Dermis blood vessel endothelial cell (primary cell): Measurements from ENCODE around the gene SLC5A2. TPM values are rescaled to one million over a fixed set of nuclear protein-coding genes. Genes with fewer than 3 reads are reported as not detected.
A peak's percentile ranks its signal among the peaks of the same experiment; 100 is the strongest.
"Not testable (repeated sequence)": the region's sequence is repeated elsewhere in the genome, so short reads cannot be mapped to it uniquely, and the experiment has no call there.

Source experiments
- DNase-seq: peaks from one replicate; pipeline ENCODE4 v3.0.0; 2010
- total RNA-seq: library from RNA; depleted of rRNA; stranded (reverse); fragments of >200 nt; gene quantifications from 2 replicates; pipeline ENCODE4 v1.2.3, GENCODE V29; 2014

The SLC5A2 gene
- total RNA-seq = not detected in 2 replicates

DNA sequence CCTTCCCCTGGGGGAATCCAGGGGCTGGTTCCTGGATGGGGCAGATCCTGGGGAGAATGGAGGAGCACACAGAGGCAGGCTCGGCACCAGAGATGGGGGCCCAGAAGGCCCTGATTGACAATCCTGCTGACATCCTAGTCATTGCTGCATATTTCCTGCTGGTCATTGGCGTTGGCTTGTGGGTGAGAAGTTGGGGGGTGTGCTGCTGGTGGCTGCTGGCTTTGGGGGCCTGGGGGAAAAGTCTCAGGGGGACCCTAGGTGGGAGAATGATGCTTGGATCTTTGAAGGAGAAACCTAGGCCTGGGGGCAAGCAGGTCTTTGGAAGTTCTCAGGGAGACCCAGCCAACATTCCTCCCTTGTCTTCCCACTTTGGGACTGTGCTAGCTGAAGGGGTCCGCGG lies at the start of gene SLC5A2:
SLC5A2 (plus strand) TSS at position 43 of the 400 bp plus-strand sequence; CDS start at position 57, 14 bp downstream.
- no peak for DNase-seq

GRCh38 chr16:31435341-31436220 lies 47.3 kb upstream of the SLC5A2 start:
- DNase-seq = no peak

- no peak for DNase-seq
Measured at GRCh38 chr16:31436221-31437045, 46.5 kb upstream of the SLC5A2 start.

DNA sequence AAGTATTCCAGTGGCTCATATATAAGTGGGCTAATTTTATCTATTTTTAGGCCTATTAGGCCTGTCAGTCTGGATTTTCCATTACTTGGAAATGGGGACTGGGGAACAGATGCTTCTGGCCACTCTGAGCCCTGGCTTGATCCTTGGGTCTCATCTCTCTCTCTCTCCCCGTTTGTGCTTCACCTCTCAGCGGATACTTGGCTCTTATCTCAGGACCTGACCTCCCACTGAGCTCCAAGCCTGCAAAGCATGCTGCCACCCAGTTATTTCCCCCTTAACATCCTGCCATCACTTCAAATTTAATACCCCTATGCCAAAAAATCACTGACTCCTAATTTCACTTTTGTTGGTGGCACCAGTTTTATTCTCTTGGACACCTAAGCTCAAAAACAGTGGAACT lies 44.5 kb upstream of the SLC5A2 start:
- no peak for DNase-seq

GRCh38 chr16:31439023-31439422 lies 43.9 kb upstream of the SLC5A2 start:
- not testable (repeated sequence) for DNase-seq

GRCh38 chr16:31439519-31439918 lies 43.4 kb upstream of the SLC5A2 start:
- no peak for DNase-seq

GRCh38 chr16:31440516-31441184 lies 42.3 kb upstream of the SLC5A2 start:
- no peak for DNase-seq

GRCh38 chr16:31441956-31442355 lies 41.0 kb upstream of the SLC5A2 start:
- no peak for DNase-seq

- DNase-seq = not testable (repeated sequence)
Measured at GRCh38 chr16:31445931-31446330, 37.0 kb upstream of the SLC5A2 start.

GRCh38 chr16:31451201-31451600 lies 31.7 kb upstream of the SLC5A2 start:
- DNase-seq = no peak

DNA sequence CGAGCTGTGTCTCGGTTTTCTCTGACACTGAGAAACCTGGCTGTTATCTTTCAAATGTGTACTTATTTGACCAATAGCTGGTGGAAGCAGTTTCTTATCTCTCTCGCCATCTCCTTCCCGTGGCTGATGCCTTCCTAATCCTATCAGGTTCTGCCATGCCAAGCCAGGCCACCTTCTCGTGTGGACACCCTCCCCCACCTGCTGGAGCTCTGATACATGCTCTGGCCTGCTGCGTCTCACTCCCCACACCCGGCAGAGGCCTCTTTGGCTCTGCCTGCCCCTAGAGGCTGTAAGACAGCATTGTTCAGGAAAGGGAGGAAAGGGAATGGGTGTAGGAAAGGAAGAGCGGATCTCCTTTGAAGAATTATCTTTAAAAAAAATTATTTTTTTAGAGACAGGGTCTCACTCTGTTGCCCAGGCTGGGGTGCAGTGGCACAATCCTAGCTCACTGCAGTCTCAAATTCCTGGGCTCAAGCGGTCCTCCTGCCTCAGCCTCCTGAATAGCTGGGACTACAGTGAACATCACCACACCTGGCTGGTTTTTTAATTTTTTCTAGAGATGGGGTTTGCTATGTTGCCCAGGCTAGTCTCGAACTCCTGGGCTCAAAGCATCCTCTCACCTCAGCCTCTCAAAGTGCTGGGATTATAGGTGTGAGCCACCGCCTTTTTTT lies 31.1 kb upstream of the SLC5A2 start:
- DNase-seq = peak; percentile 71

GRCh38 chr16:31452631-31453106 lies 30.3 kb upstream of the SLC5A2 start:
- peak; percentile 43 for DNase-seq

DNA sequence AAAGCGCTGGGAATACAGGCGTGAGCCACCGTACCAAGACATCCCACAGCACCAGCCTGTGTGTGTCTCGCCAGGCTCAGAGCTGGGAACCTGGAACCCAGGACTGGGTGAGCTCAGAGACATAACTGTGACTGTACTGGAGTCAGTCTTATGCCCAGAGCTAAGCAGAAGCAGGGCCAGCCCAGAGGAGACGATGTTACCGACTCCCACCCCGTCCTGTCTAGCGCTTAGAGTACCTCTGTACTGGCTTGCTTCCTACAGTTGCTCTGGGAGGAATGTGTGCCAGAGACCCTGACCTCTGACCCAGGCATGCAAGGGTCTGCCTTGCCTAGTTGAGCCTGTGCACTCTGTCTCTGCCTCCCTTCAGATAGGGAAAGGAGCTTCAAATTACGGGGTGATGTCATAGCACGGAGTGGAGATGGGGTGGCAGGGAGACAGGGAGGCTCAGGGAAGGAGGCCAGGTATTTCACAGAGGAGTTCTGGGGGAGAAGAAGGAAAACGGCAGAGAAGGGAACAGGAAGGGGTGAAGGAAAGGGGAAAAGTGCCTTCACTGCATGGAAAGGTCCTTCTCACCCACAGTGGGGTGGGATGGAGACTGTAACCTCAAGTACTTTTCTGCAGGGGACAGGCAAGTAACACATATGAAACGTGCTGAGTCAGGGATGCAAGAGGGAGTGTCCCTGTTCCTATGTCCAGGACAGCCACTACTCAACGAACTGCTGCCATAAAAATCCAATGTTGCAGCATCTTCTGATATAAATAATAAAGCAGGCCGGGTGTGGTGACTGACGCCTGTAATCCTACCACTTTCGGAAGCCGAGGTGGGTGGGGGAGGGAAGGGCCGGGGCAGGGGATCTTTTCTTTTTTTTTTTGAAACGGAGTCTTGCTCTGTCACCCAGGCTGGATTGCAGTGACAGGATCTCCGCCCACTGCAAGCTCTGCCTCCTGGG lies 29.4 kb upstream of the SLC5A2 start:
- DNase-seq = no peak

- peak; percentile 56 for DNase-seq
Measured at GRCh38 chr16:31455601-31456314, 27.2 kb upstream of the SLC5A2 start.

DNA sequence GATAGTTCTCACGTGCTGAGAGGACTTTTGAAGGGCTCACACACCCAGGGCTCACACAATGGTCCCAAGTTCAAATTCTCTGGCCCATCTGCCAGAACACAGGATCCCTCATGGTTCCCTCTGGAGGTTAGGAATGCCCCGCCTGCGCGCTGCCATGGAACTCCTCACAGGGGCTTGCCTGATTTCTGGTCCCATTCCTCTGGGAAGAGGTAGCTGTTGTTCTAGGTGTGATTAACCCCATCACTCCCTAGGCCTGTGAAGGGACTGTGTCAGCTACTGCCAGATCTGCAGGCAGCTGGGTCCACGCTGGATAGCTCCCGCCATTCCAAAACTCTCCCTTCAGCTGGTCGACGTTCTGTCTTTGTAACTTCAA lies 25.9 kb upstream of the SLC5A2 start:
- DNase-seq = no peak

- peak; percentile 60 for DNase-seq
Measured at GRCh38 chr16:31458073-31458843, 24.7 kb upstream of the SLC5A2 start.

DNA sequence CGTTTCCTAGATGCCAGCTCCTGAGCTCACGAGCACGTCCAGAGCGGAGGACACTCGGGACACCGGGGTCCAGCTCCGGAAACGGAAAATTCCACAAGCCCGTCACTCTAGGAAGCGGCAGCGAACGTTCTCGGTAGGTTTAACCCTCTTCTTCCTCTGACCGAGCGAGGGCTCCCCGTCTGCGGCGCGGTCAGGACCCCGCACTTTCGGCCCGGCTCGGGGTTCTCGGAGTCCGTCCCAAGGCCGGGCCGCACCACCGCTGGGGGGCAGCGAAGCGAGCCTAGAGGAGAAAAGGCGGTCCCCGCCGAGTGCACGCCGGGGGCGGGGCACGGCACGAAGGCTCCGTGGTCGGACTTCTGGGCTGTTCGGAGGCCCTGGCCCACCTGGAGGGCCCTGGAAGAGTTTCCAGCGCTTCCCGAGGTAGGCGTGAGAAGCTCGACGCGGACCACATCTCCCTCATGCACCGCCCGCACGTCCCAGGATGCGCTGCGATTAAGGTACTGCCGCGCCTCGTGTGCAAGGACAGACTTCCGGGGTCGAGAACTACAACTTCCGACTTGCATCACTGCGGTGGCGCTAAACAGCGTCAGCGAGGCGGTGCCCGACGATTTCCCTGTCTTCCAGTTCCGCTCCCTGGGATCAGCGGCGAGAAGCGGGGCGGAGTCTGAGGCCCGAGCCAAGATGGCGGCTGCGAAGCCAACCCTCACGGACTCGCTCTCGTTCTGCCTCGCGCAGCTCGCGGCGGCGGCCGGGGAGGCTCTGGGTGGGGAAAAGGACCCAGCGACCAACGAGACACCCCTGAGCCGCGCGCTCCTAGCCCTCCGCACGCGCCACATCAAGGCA lies 23.9 kb upstream of the SLC5A2 start, which contains the start of gene ARMC5:
ARMC5 (plus strand) TSS at position 658 of the 843 bp plus-strand sequence; CDS start at position 682, 24 bp downstream.
- peak; percentile 99 for DNase-seq
